ENCODE data around the gene ARAP1. TPM values are rescaled to one million over a fixed set of nuclear protein-coding genes. Genes with fewer than 3 reads are reported as not detected.

Gene ARAP1
- polyA plus RNA-seq, 3 donors, result 48.7 to 487 (median 79.0) TPM

DNA sequence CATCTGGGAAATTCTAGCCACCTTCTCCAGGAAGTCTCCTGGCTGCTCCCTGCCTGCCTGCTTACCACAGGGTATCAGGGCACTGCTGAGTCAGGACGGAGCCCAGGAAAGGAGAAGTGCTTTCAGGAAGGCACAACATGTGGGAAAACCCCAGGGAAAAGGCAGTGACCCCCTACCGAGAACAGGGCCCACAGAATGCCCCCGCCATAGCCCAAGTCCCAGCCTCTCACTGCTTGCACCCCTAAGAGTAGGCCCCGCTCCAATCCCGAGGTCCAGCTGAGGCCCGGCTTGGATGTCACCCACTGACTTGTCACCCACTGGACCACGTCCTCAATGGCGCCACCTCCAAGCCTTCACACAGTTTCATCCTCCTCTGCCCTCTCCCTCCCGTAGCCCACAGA is 34.1 kb downstream of the ARAP1 start:
- peak in 2 of 3 donors; percentile 72 to 94 for DNase-seq
- H3K4me2 ChIP-seq (replicated peaks; ENCODE audit: extremely low read depth, low read length, poor library complexity, severe bottlenecking), result peak overlapping the region; percentile 94
- H3K4me1 Mint-ChIP-seq, result peaks cover 84% of the 10 kb centered on the region
- H3K27ac Mint-ChIP-seq, result peak overlapping the region; percentile 78 to 98 (median 96)
- H3K36me3 Mint-ChIP-seq, result peaks cover 66 to 88% of the 10 kb centered on the region in 2 donors
- H3K27ac ChIP-seq (ENCODE audit: low read depth in 1 of 2, low read length in 2 of 2), result peak overlapping the region; percentile 75 to 85
- no peaks in the 10 kb centered on the region for H3K27me3 ChIP-seq (ENCODE audit: control insufficient read depth in 2 of 2, insufficient read depth in 2 of 2, low read length in 2 of 2)
- H3K9me3 ChIP-seq (replicated peaks in 1 of 2; ENCODE audit: control insufficient read depth in 1 of 2, insufficient read depth in 1 of 2, low read length in 2 of 2), result no peaks in the 10 kb centered on the region
- H3K27me3 Mint-ChIP-seq (ENCODE audit: low read depth in 3 of 3), result peaks cover 0 to 7% (median 0%) of the 10 kb centered on the region in 3 donors
- peaks cover 47 to 80% of the 10 kb centered on the region in 2 donors for H3K36me3 ChIP-seq (replicated peaks in 1 of 2; ENCODE audit: control insufficient read depth in 1 of 2, insufficient read depth in 2 of 2, low read length in 2 of 2)
- intact Hi-C loops (cut with micrococcal nuclease), result loop anchor here in 1 of 2 donors (10.0 kb wide), 1 partner anchor 457 kb away; no protein-coding TSS in a partner anchor
- no peaks in the 10 kb centered on the region for H3K9me3 Mint-ChIP-seq
- peak overlapping the region; percentile 68 to 99 for H3K4me3 Mint-ChIP-seq
- H3K9ac ChIP-seq (ENCODE audit: insufficient read depth, low read length, poor library complexity, severe bottlenecking), result peak overlapping the region; percentile 39
- TF ChIP-seq CTCF (IDR thresholded peaks at IDR 0.05), result no peak
- peaks cover 62 to 89% of the 10 kb centered on the region in 2 donors for H3K4me1 ChIP-seq (ENCODE audit: control insufficient read depth in 1 of 2, insufficient read depth in 2 of 2, low read length in 2 of 2)
- H4K20me1 ChIP-seq (ENCODE audit: insufficient read depth, low read length), result peaks cover 100% of the 10 kb centered on the region
- peaks cover 100% of the 10 kb centered on the region for H3K79me2 ChIP-seq (ENCODE audit: insufficient read depth, low read length)
- H2AFZ ChIP-seq (ENCODE audit: insufficient read depth, low read depth, low read length, poor library complexity, severe bottlenecking), result no peak overlapping the region
- 57% methylated on average over 9 of the region's 9 CpGs for WGBS (ENCODE audit: insufficient coverage)
- peak overlapping the region in 2 of 3 experiments; percentile 9 to 85 for H3K4me3 ChIP-seq (replicated peaks in 1 of 3; ENCODE audit: low read depth in 2 of 3, low read length in 3 of 3)

DNA sequence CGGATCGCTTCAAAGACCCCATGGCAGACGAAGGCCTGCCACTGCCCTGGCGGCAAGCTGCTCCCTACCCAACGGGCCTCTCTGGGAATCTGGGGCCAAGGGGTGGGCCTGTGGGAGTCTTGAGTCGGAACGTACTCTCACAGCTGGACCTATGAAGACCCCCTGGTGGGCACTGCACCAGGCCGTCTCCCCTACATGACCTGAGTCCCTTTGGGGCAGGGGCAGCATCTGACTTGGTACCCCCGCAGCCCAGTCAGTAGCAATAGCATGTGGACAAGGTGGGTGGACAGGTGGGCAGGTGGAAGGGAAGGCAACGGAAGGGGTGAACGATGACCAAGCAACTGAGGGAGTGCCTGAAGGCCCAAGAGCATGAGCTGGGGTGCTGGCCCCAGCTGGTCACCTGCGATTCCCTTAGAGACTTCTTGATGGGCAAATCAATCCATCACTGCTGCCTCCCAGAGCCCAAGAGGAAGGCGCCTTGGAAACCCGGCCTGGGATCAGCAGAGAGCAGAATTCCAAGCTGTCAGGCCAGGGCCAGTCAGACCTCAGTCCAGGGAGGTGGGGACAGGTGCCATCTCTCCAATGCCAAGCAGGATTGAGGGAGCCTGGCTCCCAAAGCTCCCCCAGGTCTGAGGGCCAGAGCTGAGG is 35.3 kb downstream of the ARAP1 start:
- Histone ChIP-seq H3K4me1 (ENCODE audit: control insufficient read depth in 1 of 2, insufficient read depth in 2 of 2, low read length in 2 of 2) (peaks cover 60 to 89% of the 10 kb centered on the region in 2 donors), H3K79me2 (ENCODE audit: insufficient read depth, low read length) (peaks cover 100% of the 10 kb centered on the region), H3K9me3 (replicated peaks in 1 of 2; ENCODE audit: control insufficient read depth in 1 of 2, insufficient read depth in 1 of 2, low read length in 2 of 2) (no peaks in the 10 kb centered on the region), H3K27ac (ENCODE audit: low read depth in 1 of 2, low read length in 2 of 2) (peak overlapping the region in 1 of 2 donors; percentile 85), H3K9ac (ENCODE audit: insufficient read depth, low read length, poor library complexity, severe bottlenecking) (no peak overlapping the region), H3K4me3 (replicated peaks in 1 of 3; ENCODE audit: low read depth in 2 of 3, low read length in 3 of 3) (no peak overlapping the region), H3K27me3 (ENCODE audit: control insufficient read depth in 2 of 2, insufficient read depth in 2 of 2, low read length in 2 of 2) (no peaks in the 10 kb centered on the region), H2AFZ (ENCODE audit: insufficient read depth, low read depth, low read length, poor library complexity, severe bottlenecking) (no peak overlapping the region), H4K20me1 (ENCODE audit: insufficient read depth, low read length) (peaks cover 100% of the 10 kb centered on the region), H3K4me2 (replicated peaks; ENCODE audit: extremely low read depth, low read length, poor library complexity, severe bottlenecking) (no peak overlapping the region), H3K36me3 (replicated peaks in 1 of 2; ENCODE audit: control insufficient read depth in 1 of 2, insufficient read depth in 2 of 2, low read length in 2 of 2) (peaks cover 59 to 91% of the 10 kb centered on the region in 2 donors)
- peaks cover 81% of the 10 kb centered on the region for H3K4me1 Mint-ChIP-seq
- H3K9me3 Mint-ChIP-seq, result no peaks in the 10 kb centered on the region
- intact Hi-C loops (cut with micrococcal nuclease), result loop anchor here in 1 of 2 donors (10.0 kb wide), 1 partner anchor 458 kb away; no protein-coding TSS in a partner anchor
- WGBS (ENCODE audit: insufficient coverage), result 97% methylated on average over 14 of the region's 14 CpGs
- DNase-seq, result no peak
- peak overlapping the region in 5 of 7 donors; percentile 11 to 98 (median 66) for H3K27ac Mint-ChIP-seq
- H3K27me3 Mint-ChIP-seq (ENCODE audit: low read depth in 3 of 3), result peaks cover 0 to 9% (median 0%) of the 10 kb centered on the region in 3 donors
- no peak for TF ChIP-seq CTCF (IDR thresholded peaks at IDR 0.05)
- H3K36me3 Mint-ChIP-seq, result peaks cover 71 to 95% of the 10 kb centered on the region in 2 donors
- no peak overlapping the region for H3K4me3 Mint-ChIP-seq
